Prostate gland (tissue), 2 donors: Measurements from ENCODE around the gene DENND4A. TPM values are rescaled to one million over a fixed set of nuclear protein-coding genes. Genes with fewer than 3 reads are reported as not detected.
"Not testable (repeated sequence)": the region's sequence is repeated elsewhere in the genome, so short reads cannot be mapped to it uniquely, and the experiment has no call there.

Experiments
- DNase-seq: peaks from one replicate; pipeline ENCODE4 v3.0.0-alpha.2; 2019; ENCODE audit warnings: low spot score
- H3K27ac ChIP-seq, 2 donors: fragments of 200-600 bp; sonication (generic); 2 replicates each; pipeline ENCODE4 v1.5.1; 2017 to 2019
- H3K27me3 ChIP-seq: fragments of 200-600 bp; sonication (generic); replicated peaks from 2 replicates; pipeline ENCODE4 v1.5.1; 2019; ENCODE audit not compliant: insufficient read depth
- H3K36me3 ChIP-seq, 2 donors: fragments of 200-600 bp; sonication (generic); 1 replicate in 1 of 2; 2 replicates in 1 of 2; pipeline versions ENCODE4 v1.5.1 to v1.8.1; 2017 to 2019
- H3K4me1 ChIP-seq: fragments of 200-600 bp; sonication (generic); replicated peaks from 2 replicates; pipeline ENCODE4 v1.5.1; 2019
- H3K4me3 ChIP-seq, 2 donors: fragments of 200-600 bp; sonication (generic); 2 replicates each; pipeline ENCODE4 v1.5.1; 2017 to 2019
- H3K9me3 ChIP-seq: fragments of 200-600 bp; sonication (generic); 2 replicates; pipeline ENCODE4 v1.5.1; 2017
- CTCF ChIP-seq, 4 experiments: fragments of 200-600 bp in 2 of 4; fragments of 450-650 bp in 2 of 4; sonication (generic) in 2 of 4; IDR thresholded peaks; 1 replicate in 3 of 4; 2 replicates in 1 of 4; pipeline ENCODE4 v1.5.1; 2016 to 2019; ENCODE audit warnings: antibody characterized with exemption in 4 of 4, mild to moderate bottlenecking in 2 of 4, moderate library complexity in 2 of 4
- POLR2A ChIP-seq: fragments of 450-650 bp; IDR thresholded peaks from one replicate; pipeline ENCODE4 v1.6.1; 2016; ENCODE audit warnings: antibody characterized with exemption, mild to moderate bottlenecking
- POLR2AphosphoS5 ChIP-seq: sonication (generic); formaldehyde crosslinking; IDR thresholded peaks from one replicate; pipeline ENCODE4 v1.6.1; 2017; ENCODE audit warnings: antibody characterized with exemption
- WGBS: methylation state at CpG from one replicate; pipeline ENCODE4 v1.1.5; 2018; 5-methylcytosine and 5-hydroxymethylcytosine counted together
- intact Hi-C: fragments of 100-400 bp; cut with DNase I; formaldehyde crosslinking; loops from one replicate; pipeline ENCODE4 v1.14.2; 2022
- total RNA-seq, 2 donors: library from RNA; depleted of rRNA; stranded (reverse); fragments of >200 nt; gene quantifications; one replicate each; pipeline ENCODE4 v1.1.0, GENCODE V29; 2016

DENND4A gene
- total RNA-seq, 2 donors from 2014 or later = 24.5 to 49.6 TPM

- Histone ChIP-seq H3K27ac (no peak overlapping the region), H3K4me3 (no peak overlapping the region), H3K36me3 (no peaks in the 10 kb centered on the region), H3K27me3 (no peaks in the 10 kb centered on the region), H3K4me1 (no peaks in the 10 kb centered on the region), H3K9me3 (no peaks in the 10 kb centered on the region)
- 77% methylated on average over 3 of the region's 3 CpGs for WGBS
- intact Hi-C loops = no loop called here
- no peak for TF ChIP-seq CTCF (IDR thresholded peaks at IDR 0.05)
- TF ChIP-seq POLR2AphosphoS5 = no peak
- no peak for TF ChIP-seq POLR2A
- DNase-seq = no peak
These were observed 27.5 kb upstream of the DENND4A start for GRCh38 chr15:65819563-65819960.

- WGBS = 44% methylated on average over 4 of the region's 4 CpGs
- TF ChIP-seq POLR2AphosphoS5 = no peak
- no peak for TF ChIP-seq POLR2A
- no peak for DNase-seq
These were observed 27.0 kb upstream of the DENND4A start for GRCh38 chr15:65818927-65819562.

GRCh38 chr15:65816441-65816840 is 24.3 kb upstream of the DENND4A start:
- Histone ChIP-seq H3K4me1 (no peaks in the 10 kb centered on the region), H3K27me3 (no peaks in the 10 kb centered on the region), H3K9me3 (no peaks in the 10 kb centered on the region), H3K4me3 (no peak overlapping the region), H3K27ac (no peak overlapping the region), H3K36me3 (no peaks in the 10 kb centered on the region)
- intact Hi-C loops = no loop called here
- DNase-seq = no peak
- WGBS = 96% methylated on average over 3 of the region's 3 CpGs
- TF ChIP-seq CTCF (IDR thresholded peaks at IDR 0.05) (no peak), POLR2AphosphoS5 (no peak), POLR2A (no peak)

More at GRCh38 chr15:65818927-65819562, 27.0 kb upstream of the DENND4A start:
- Histone ChIP-seq H3K27ac (no peak overlapping the region), H3K9me3 (no peaks in the 10 kb centered on the region), H3K4me3 (no peak overlapping the region), H3K36me3 (no peaks in the 10 kb centered on the region), H3K27me3 (no peaks in the 10 kb centered on the region), H3K4me1 (no peaks in the 10 kb centered on the region)
- intact Hi-C loops = no loop called here

- WGBS = 65% methylated on average over 4 of the region's 4 CpGs
- not testable (repeated sequence) for DNase-seq
These were observed 23.9 kb upstream of the DENND4A start for GRCh38 chr15:65816008-65816407.

GRCh38 chr15:65814271-65814670 is 22.2 kb upstream of the DENND4A start:
- WGBS = 74% methylated on average over 4 of the region's 4 CpGs
- H3K4me3 ChIP-seq, H3K9me3 ChIP-seq, DNase-seq, H3K27ac ChIP-seq, H3K4me1 ChIP-seq, H3K27me3 ChIP-seq, H3K36me3 ChIP-seq, intact Hi-C loops: not testable (repeated sequence)

More at GRCh38 chr15:65816008-65816407, 23.9 kb upstream of the DENND4A start:
- H3K27me3 ChIP-seq, H3K4me3 ChIP-seq, H3K36me3 ChIP-seq, H3K9me3 ChIP-seq, H3K27ac ChIP-seq, H3K4me1 ChIP-seq, intact Hi-C loops: not testable (repeated sequence)

- no peaks in the 10 kb centered on the region for H3K9me3 ChIP-seq
- H3K27ac ChIP-seq = no peak overlapping the region
- intact Hi-C loops = no loop called here
- no peaks in the 10 kb centered on the region for H3K36me3 ChIP-seq
- no peak overlapping the region for H3K4me3 ChIP-seq
- no peaks in the 10 kb centered on the region for H3K4me1 ChIP-seq
- TF ChIP-seq CTCF (IDR thresholded peaks at IDR 0.05) (no peak), POLR2A (no peak), POLR2AphosphoS5 (no peak)
- H3K27me3 ChIP-seq = no peaks in the 10 kb centered on the region
- 94% methylated on average over 1 of the region's 1 CpG for WGBS
- DNase-seq = no peak
These were observed 20.8 kb upstream of the DENND4A start for GRCh38 chr15:65812916-65813315.
